NCI-H2196 (cell line): ENCODE results near the gene UNC13C.
"Not testable (repeated sequence)": the region's sequence is repeated elsewhere in the genome, so short reads cannot be mapped to it uniquely, and the experiment has no call there.

Experiments used
- DNase-seq: peaks from one replicate; lab custom pipeline; 2025; ENCODE audit not compliant: unreplicated experiment; lab: John Stamatoyannopoulos, UW

UNC13C gene

GRCh38 chr15:54450288-54450687, 472.0 kb downstream of the UNC13C start:
- DNase-seq = not testable (repeated sequence)

- no peak for DNase-seq
These were observed 478.2 kb downstream of the UNC13C start for GRCh38 chr15:54456413-54456812.

- DNase-seq = no peak
These were observed 484.3 kb downstream of the UNC13C start for GRCh38 chr15:54462511-54462913.

- DNase-seq = no peak
These were observed 503.6 kb downstream of the UNC13C start for GRCh38 chr15:54481819-54482218.

- DNase-seq = no peak
These were observed 504.0 kb downstream of the UNC13C start for GRCh38 chr15:54482251-54482650.

- no peak for DNase-seq
These were observed 522.1 kb downstream of the UNC13C start for GRCh38 chr15:54500330-54500729.

- no peak for DNase-seq
These were observed 524.3 kb downstream of the UNC13C start for GRCh38 chr15:54502416-54503075.

- no peak for DNase-seq
These were observed 526.5 kb downstream of the UNC13C start for GRCh38 chr15:54504695-54505094.

GRCh38 chr15:54506977-54507524, 528.8 kb downstream of the UNC13C start:
- no peak for DNase-seq

GRCh38 chr15:54514601-54515000, 536.4 kb downstream of the UNC13C start:
- DNase-seq = no peak

GRCh38 chr15:54515664-54516582, 537.7 kb downstream of the UNC13C start:
- DNase-seq = no peak

- no peak for DNase-seq
These were observed 539.1 kb downstream of the UNC13C start for GRCh38 chr15:54517366-54517765.

GRCh38 chr15:54518156-54518882, 540.1 kb downstream of the UNC13C start:
- DNase-seq = no peak

- DNase-seq = no peak
These were observed 541.3 kb downstream of the UNC13C start for GRCh38 chr15:54519577-54519976.

GRCh38 chr15:54520616-54521015, 542.4 kb downstream of the UNC13C start:
- DNase-seq = no peak

GRCh38 chr15:54521206-54521605, 543.0 kb downstream of the UNC13C start:
- DNase-seq = no peak

GRCh38 chr15:54528021-54528420, 549.8 kb downstream of the UNC13C start:
- DNase-seq = no peak

GRCh38 chr15:54540721-54541120, 562.5 kb downstream of the UNC13C start:
- DNase-seq = no peak

- DNase-seq = no peak
These were observed 569.2 kb downstream of the UNC13C start for GRCh38 chr15:54547491-54547890.

GRCh38 chr15:54550954-54551353, 572.7 kb downstream of the UNC13C start:
- DNase-seq = no peak

GRCh38 chr15:54556231-54556630, 578.0 kb downstream of the UNC13C start:
- no peak for DNase-seq
